Effector CD8-positive, alpha-beta T cell (primary cell): Measurements from ENCODE around the gene GEMIN2.
"Not testable (repeated sequence)": the region's sequence is repeated elsewhere in the genome, so short reads cannot be mapped to it uniquely, and the experiment has no call there.

Experiments used
- DNase-seq: peaks from one replicate; lab custom pipeline; 2025; lab: John Stamatoyannopoulos, UW

Gene GEMIN2

GRCh38 chr14:39109893-39110715 is 4.0 kb upstream of the GEMIN2 start:
- no peak for DNase-seq

- no peak for DNase-seq
Measured at GRCh38 chr14:39113685-39114072, 444 bp upstream of the GEMIN2 start.

DNA sequence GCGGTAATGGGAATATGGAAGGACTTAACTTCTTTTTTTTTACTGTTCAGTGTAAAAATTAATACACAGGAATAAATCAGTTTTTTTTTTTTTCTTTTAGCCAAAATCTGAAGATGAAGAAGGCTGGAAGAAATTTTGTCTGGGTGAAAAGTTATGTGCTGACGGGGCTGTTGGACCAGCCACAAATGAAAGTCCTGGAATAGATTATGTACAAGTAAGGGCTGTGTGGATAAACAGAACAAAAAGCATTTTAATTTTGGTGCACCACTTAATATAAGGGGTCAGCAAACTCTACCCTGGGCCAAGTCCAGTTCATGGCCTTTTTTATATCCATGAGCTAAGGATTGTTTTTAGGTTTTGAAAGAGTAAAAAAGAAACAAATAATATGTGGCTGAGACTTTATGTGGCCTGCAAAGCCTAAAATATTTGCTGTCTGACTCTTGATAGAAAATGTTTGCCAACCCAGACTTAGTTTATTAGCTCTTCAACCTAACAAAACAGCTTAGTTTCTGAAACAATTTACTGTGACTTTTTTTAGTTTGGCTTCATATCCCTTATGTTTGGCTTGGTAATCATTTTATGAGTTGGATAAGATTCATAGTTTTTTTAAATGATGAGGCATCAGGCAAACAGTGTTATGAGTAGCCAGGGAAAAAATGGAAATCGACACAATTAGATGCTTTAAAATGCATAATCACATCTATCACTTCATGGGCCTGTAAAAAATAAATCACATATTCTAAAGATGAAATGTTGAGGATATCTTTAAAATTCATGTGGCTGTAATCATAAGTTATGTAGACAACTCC is 8.4 kb downstream of the GEMIN2 start:
- no peak for DNase-seq

DNA sequence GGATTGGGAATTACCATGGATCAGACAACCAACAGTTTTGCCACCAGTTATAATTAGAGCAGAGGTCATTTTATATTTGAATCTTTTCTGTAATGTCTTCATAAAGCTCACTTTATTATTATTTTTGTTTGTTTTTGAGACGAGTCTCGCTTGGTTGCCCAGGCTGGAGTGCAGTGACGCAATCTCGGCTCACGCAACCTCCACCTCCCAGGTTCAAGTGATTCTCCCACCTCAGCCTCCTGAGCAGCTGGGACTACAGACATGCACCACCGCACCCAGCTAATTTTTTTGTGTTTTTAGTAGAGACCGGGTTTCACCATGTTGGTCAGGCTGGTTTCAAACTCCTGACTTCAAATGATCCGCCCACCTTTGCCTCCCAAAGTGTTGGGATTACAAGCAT is 23.7 kb downstream of the GEMIN2 start:
- not testable (repeated sequence) for DNase-seq

DNA sequence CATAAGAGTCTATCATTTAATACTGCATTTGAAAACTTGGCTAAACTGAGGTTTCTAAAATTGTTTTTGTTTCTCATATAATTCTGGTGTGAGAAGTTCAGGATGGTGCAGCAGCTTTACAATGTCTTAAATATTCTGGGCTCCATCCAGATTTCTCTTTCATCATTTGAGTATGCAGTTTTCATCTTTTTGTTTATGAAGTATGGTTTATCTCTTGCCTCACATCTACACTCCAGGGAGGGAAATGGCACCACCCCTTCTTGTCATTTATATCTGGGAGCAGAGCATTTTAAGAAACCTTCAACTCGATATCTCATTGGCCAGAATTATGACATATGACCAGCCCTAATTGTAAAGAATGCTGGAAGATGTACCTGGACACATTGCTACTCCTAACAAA is 24.3 kb downstream of the GEMIN2 start:
- DNase-seq = no peak

DNA sequence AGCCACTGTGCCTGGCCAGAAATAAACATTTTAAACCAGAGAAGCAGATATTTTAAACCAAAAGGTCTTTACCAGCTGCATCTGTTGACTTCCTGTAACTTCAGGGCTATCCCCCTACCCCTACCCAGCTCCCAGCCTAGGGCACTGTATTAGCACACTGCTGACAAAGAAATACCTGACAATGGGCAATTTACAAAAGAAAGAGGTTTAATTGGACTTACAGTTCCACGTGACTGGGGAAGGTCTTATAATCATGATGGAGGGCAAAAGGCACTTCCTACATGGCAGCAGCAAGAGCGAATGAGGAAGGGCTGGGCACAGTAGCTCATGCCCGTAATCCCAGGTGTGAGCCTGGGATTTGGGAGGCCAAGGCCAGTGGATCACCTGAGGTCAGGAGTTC is 26.0 kb downstream of the GEMIN2 start:
- DNase-seq = no peak

DNA sequence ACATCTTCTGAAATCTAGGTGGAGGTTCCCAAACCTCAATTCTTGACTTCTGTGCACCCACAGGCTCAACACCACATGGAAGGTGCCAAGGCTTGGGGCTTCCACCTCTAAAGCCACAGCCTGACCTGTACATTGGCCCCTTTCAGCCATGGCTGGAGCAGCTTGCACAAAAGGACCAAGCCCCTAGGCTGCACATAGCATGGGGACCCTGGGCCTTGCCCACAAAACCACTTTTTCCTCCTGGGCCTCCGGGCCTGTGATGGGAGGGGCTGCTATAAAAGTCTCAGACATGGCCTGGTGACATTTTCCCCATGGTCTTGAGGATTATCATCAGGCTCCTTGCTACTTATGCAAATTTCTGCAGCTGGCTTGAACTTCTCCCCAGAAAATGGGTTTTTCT is 27.5 kb downstream of the GEMIN2 start:
- not testable (repeated sequence) for DNase-seq

GRCh38 chr14:39143226-39143625 is 29.1 kb downstream of the GEMIN2 start:
- DNase-seq = not testable (repeated sequence)

DNA sequence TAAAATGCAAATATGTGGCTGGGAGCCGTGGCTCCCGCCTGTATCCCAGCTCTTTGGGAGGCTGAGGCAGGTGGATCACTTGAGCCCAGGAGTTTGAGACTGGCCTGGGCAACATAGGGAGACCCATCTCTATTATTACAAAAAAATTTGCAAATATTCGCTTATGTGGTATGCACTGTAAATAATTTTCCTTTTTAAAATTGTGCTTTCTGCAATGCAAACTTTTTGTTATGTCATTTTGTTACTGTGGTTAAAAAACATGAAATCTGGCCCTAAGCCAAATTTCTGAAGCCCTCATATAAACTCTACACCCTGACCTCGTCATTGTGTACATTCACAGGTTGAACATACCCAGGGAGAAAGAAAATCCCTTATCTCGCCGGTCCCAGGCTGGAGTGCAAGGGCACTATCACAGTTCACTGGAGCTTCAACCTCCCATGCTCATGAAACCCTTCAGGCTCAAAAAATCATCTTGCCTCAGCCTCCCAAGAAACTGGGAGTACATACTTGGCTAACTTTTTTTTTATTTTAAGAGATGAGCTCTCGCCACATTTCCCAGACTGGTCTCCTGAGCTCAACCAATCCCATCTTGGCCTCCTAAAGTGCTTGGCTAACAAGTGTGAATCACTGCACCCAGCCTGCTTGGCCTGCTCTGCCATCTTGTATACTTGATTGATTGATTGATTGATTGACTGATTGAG is 31.3 kb downstream of the GEMIN2 start:
- DNase-seq = no peak

GRCh38 chr14:39154594-39155189 is 40.6 kb downstream of the GEMIN2 start:
- DNase-seq = no peak

- DNase-seq = no peak
Measured at GRCh38 chr14:39157491-39157890, 43.4 kb downstream of the GEMIN2 start.

DNA sequence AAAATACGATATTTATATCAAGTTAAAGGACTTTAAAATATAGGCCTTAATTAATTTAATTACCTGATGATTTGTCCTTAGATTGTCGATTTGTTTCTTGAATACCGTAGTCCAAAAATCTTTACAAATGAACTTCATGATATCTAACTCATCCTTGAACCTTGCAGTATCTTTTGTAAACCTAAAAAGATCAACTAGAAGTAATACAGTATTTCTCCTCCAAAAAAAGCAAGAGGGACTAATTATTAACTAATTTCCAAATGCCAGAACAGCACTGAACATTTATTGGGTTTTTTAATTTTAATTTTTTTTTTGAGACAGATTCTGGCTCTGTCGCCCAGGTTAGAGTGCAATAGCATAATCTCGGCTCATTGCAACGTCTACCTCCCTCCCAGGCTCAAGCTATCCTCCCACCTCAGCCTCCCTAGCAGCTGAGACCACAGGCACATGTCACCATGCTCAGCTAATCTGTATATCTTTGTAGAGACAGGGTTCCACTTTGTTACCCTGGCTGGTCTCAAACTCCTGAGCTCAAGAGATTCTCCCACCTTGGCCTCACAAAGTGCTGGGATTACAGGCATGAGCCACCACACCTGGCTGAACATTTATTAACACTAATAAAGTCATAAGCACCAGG is 44.2 kb downstream of the GEMIN2 start:
- DNase-seq = no peak

DNA sequence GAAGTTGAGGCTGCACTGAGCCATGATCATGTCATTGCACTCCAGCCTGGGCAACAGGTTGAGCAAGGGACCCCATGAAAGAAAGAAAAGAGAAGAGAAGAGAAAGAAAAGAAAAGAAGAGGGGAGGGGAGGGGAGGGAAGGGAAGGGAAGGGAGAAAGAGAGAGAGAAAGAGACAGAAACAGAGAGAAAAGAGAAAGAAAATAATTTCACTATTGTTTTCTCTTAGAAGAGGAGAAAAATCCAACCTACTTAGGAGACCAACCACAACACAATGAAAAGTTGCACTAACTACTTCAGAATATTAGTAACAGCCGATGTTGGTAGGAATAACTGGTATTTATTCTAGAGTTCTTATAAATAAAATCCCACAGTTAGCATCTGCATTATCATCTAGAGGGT is 46.4 kb downstream of the GEMIN2 start:
- no peak for DNase-seq

- DNase-seq = not testable (repeated sequence)
Measured at GRCh38 chr14:39167797-39168320, 53.7 kb downstream of the GEMIN2 start.

DNA sequence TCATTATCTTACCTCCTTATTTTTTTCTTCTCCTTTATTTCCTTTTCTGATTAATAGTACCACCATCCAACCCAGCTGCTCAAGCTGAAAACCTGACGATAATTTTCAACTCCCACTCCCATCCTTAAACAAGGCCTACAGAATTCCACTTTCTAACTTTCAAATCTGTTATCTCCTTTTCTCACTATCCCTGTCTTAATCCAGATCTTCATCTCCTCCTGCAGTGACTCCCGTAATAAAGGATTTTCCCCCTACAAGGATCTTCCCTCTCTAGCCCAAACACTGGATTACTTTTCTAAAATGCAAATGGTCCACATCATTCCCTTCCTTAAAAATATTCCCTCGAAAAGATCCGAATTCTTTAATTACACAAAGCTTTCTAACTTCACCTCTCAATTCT is 54.5 kb downstream of the GEMIN2 start:
- no peak for DNase-seq

DNA sequence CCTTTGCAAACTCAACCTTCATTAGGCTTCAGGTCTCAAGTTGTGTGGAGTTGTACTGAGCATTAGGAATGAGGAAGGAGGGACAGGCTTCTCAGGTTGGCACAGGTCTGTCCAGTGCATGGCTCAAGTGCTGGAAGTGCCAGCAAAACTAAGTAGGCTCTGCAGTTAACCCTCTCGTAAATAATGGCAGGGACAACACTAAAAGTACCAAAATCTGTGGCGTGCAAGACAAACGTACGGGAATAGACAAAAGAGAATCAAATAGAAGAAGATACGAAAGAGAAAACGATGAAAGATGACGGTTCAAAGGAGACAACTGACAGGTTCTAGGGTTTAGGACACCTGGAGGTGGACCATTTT is 55.4 kb downstream of the GEMIN2 start:
- no peak for DNase-seq

DNA sequence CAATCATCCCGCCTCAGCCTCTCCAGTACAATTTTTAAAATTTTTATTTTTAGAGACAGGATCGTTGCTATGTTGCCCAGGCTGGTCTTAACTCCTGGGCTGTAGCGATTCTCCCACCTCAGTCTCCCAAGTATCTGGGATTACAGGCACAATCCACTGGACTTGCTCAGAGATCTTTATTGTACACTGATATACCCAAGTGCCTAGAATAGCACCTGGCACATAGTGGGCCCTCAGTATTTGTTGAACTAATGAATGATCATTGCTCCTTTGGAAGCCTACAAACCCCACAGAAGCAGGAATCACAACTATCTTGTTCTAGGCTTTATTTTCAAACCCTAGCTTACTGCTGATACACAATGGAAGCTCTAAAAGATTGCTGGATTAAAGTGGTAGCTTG is 59.1 kb downstream of the GEMIN2 start:
- no peak for DNase-seq

- DNase-seq = peak; percentile 95
Measured at GRCh38 chr14:39174560-39175444, 60.7 kb downstream of the GEMIN2 start, which contains the start of gene PNN. Gene PNN, plus strand, starts transcription at chr14:39175254. Its CDS starts 26 bp downstream, at chr14:39175280.

GRCh38 chr14:39175445-39176262 is 61.5 kb downstream of the GEMIN2 start:
- peak; percentile 20 for DNase-seq
